ENCODE data around the gene FAM161A. TPM values are rescaled to one million over a fixed set of nuclear protein-coding genes. Genes with fewer than 3 reads are reported as not detected.

The FAM161A gene
- total and polyA plus RNA-seq, 2 experiments from 2014 or later = 4.5 to 9.4 TPM

GRCh38 chr2:61786876-61787275 is 67.0 kb downstream of the FAM161A start:
- H3K27ac ChIP-seq = no peak overlapping the region

GRCh38 chr2:61785583-61785982 is 68.3 kb downstream of the FAM161A start:
- TF ChIP-seq CTCF (IDR thresholded peaks at IDR 0.05; ENCODE audit: low read depth, low read length) = no peak
- Histone ChIP-seq H3K4me1 (ENCODE audit: low read depth) (no peaks in the 10 kb centered on the region), H3K36me3 (no peaks in the 10 kb centered on the region), H3K27me3 (no peaks in the 10 kb centered on the region), H3K9me3 (ENCODE audit: low read depth) (no peaks in the 10 kb centered on the region), H3K4me3 (no peak overlapping the region), H3K27ac (no peak overlapping the region)
- no peak for DNase-seq (ENCODE audit: low read depth in 1 of 2, low spot score in 1 of 2)

More at GRCh38 chr2:61786876-61787275, 67.0 kb downstream of the FAM161A start:
- TF ChIP-seq CTCF (IDR thresholded peaks at IDR 0.05; ENCODE audit: low read depth, low read length) = no peak
- H3K4me1 ChIP-seq (ENCODE audit: low read depth) = no peaks in the 10 kb centered on the region
- H3K36me3 ChIP-seq = no peaks in the 10 kb centered on the region
- H3K4me3 ChIP-seq = no peak overlapping the region
- H3K27me3 ChIP-seq = no peaks in the 10 kb centered on the region
- no peak for DNase-seq (ENCODE audit: low read depth in 1 of 2, low spot score in 1 of 2)
- no peaks in the 10 kb centered on the region for H3K9me3 ChIP-seq (ENCODE audit: low read depth)

DNA sequence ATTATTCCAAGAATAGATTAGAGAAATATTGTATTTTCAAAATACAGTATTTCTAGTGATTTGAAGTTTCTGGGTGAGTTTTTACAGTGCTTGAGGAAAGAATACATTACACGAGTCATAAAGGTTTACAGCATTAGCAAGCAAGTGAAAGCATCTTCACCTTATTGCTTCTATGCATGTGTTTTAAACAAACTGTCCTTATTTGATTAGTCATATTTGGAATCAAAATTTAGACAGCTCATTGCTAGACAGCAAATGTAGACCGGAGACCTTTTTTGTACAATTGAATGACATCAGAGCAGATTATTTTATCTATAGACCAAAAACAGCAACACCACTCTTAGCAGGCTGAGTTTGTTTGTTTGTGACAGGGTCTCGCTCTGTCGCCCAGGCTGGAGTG is 69.2 kb downstream of the FAM161A start:
- no peak for DNase-seq (ENCODE audit: low read depth in 1 of 2, low spot score in 1 of 2)
- Histone ChIP-seq H3K27ac (no peak overlapping the region), H3K4me3 (no peak overlapping the region), H3K27me3 (no peaks in the 10 kb centered on the region), H3K4me1 (ENCODE audit: low read depth) (no peaks in the 10 kb centered on the region), H3K9me3 (ENCODE audit: low read depth) (no peaks in the 10 kb centered on the region), H3K36me3 (no peaks in the 10 kb centered on the region)
- TF ChIP-seq CTCF (IDR thresholded peaks at IDR 0.05; ENCODE audit: low read depth, low read length) = no peak

- DNase-seq (ENCODE audit: low read depth in 1 of 2, low spot score in 1 of 2) = no peak
- TF ChIP-seq CTCF (IDR thresholded peaks at IDR 0.05; ENCODE audit: low read depth, low read length) = no peak
- Histone ChIP-seq H3K27ac (no peak overlapping the region), H3K4me1 (ENCODE audit: low read depth) (no peaks in the 10 kb centered on the region), H3K36me3 (no peaks in the 10 kb centered on the region), H3K4me3 (no peak overlapping the region), H3K9me3 (ENCODE audit: low read depth) (no peaks in the 10 kb centered on the region), H3K27me3 (peaks cover 3% of the 10 kb centered on the region)
Observed at GRCh38 chr2:61775956-61776570, 77.8 kb downstream of the FAM161A start.

Other genes starting within 250 kb of the FAM161A start
- gene CCT4, start 34.6 kb upstream of the FAM161A start, total RNA-seq = 123 and 125 TPM in 2 replicates
- gene CCT4, start 34.6 kb upstream of the FAM161A start, polyA plus RNA-seq = 184 and 228 TPM in 2 replicates
- gene COMMD1, start 51.6 kb upstream of the FAM161A start, total RNA-seq = 36.1 and 63.3 TPM in 2 replicates
- gene COMMD1, start 51.6 kb upstream of the FAM161A start, polyA plus RNA-seq = 83.6 and 94.0 TPM in 2 replicates

Data from cardiac muscle cell (in vitro differentiated cells and primary cell).